ENCODE measurements around the gene ZC2HC1B.

- TF ChIP-seq POLR2A (IDR thresholded peaks at IDR 0.05), result no peak
- TF ChIP-seq, protein P1, sequence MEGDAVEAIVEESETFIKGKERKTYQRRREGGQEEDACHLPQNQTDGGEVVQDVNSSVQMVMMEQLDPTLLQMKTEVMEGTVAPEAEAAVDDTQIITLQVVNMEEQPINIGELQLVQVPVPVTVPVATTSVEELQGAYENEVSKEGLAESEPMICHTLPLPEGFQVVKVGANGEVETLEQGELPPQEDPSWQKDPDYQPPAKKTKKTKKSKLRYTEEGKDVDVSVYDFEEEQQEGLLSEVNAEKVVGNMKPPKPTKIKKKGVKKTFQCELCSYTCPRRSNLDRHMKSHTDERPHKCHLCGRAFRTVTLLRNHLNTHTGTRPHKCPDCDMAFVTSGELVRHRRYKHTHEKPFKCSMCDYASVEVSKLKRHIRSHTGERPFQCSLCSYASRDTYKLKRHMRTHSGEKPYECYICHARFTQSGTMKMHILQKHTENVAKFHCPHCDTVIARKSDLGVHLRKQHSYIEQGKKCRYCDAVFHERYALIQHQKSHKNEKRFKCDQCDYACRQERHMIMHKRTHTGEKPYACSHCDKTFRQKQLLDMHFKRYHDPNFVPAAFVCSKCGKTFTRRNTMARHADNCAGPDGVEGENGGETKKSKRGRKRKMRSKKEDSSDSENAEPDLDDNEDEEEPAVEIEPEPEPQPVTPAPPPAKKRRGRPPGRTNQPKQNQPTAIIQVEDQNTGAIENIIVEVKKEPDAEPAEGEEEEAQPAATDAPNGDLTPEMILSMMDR (IDR thresholded peaks at IDR 0.05), result no peak
These were observed 88.8 kb downstream of the ZC2HC1B start for GRCh38 chr6:143952947-143953701.
